Adrenal gland (tissue), 5 donors: ENCODE measurements around the gene ITGB1BP1.

ENCODE experiments used
- POLR2A ChIP-seq, 2 donors: fragments of 450-650 bp; IDR thresholded peaks; one replicate each; pipeline ENCODE4 v1.6.1; 2017; ENCODE audit warnings: antibody characterized with exemption in 2 of 2, mild to moderate bottlenecking in 2 of 2, moderate library complexity in 1 of 2
- TF ChIP-seq, protein P1 (sequence below), 6 experiments: fragments of 450-650 bp in 4 of 6; fragments of 200-600 bp in 2 of 6; sonication (generic) in 1 of 6; IDR thresholded peaks; 1 replicate in 5 of 6; 2 replicates in 1 of 6; pipeline versions ENCODE4 v1.5.1 to v1.8.0; 2016 to 2021; ENCODE audit warnings: antibody characterized with exemption in 6 of 6, mild to moderate bottlenecking in 2 of 6, moderate library complexity in 1 of 6
- donor health status: DM: no; HTN: no; CAD: no.

DNA sequence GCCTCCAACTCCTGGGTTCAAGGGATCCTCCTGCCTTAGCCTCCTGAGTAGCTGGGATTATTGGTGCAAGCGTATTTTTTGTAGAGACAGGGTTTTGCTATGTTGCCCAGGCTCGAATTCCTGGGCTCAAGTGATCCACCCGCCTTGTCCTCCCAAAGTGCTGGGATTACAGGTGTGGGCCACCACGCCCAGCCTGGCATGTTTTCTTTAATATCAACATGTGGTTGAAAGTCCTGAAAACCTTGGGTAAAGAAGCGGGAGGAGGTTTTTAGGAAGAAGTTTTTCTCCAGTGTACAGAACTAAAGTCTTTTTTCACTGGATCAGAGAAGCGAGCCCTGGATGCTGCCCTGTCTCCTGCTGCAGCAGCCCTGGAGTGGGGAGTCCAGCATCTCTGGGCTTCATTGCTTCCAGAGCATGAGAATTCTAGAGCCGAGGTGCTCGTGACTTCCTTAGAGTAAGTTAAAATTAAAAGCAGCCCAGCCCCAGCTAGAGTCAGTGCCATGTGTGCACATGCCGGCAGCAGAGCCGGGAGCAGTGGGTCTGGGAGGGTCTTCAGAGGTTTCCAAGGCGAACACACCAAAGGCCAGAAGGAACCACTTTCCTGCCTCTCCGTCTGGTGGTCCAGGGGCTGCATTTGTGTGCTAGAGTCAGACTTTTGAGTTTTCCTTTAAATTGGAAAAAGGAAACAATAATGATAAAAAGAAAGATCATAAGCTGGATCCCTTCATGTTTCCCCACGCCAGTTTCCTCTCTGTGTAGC, 31.2 kb downstream of the ITGB1BP1 start:
- TF ChIP-seq, protein P1, sequence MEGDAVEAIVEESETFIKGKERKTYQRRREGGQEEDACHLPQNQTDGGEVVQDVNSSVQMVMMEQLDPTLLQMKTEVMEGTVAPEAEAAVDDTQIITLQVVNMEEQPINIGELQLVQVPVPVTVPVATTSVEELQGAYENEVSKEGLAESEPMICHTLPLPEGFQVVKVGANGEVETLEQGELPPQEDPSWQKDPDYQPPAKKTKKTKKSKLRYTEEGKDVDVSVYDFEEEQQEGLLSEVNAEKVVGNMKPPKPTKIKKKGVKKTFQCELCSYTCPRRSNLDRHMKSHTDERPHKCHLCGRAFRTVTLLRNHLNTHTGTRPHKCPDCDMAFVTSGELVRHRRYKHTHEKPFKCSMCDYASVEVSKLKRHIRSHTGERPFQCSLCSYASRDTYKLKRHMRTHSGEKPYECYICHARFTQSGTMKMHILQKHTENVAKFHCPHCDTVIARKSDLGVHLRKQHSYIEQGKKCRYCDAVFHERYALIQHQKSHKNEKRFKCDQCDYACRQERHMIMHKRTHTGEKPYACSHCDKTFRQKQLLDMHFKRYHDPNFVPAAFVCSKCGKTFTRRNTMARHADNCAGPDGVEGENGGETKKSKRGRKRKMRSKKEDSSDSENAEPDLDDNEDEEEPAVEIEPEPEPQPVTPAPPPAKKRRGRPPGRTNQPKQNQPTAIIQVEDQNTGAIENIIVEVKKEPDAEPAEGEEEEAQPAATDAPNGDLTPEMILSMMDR (IDR thresholded peaks at IDR 0.05), result no peak
- TF ChIP-seq POLR2A (IDR thresholded peaks at IDR 0.05), result no peak
